ENCODE data around the gene CACNA1D. TPM values are rescaled to one million over a fixed set of nuclear protein-coding genes. Genes with fewer than 3 reads are reported as not detected.

Gene CACNA1D
- total and polyA plus RNA-seq, 8 donors: 5.3 to 22.8 (median 11.6) TPM

- no peak for TF ChIP-seq CTCF (IDR thresholded peaks at IDR 0.05)
- no peak for ATAC-seq
- no peak for FAIRE-seq
- 93 to 97% methylated on average over 12 to 14 of the region's 14 CpGs for WGBS, 2 donors
- Histone ChIP-seq H3K4me1 (no peaks in the 10 kb centered on the region), H3K27ac (no peak overlapping the region), H3K36me3 (peaks cover 0 to 83% (median 35%) of the 10 kb centered on the region in 3 donors), H3K27me3 (no peaks in the 10 kb centered on the region), H3K9me3 (no peaks in the 10 kb centered on the region), H3K4me3 (no peak overlapping the region)
- DNase-seq: no peak
- intact Hi-C loops (cut with DNase I): no loop called here
Observed at GRCh38 chr3:53819163-53819868, 324.9 kb downstream of the CACNA1D start.

- H3K9me3 ChIP-seq: no peaks in the 10 kb centered on the region
- no peak overlapping the region for H3K4me3 ChIP-seq
- no peak overlapping the region for H3K27ac ChIP-seq
- intact Hi-C loops (cut with DNase I): no loop called here
- no peaks in the 10 kb centered on the region for H3K27me3 ChIP-seq
- TF ChIP-seq CTCF (IDR thresholded peaks at IDR 0.05): no peak
- no peak for DNase-seq
- no peaks in the 10 kb centered on the region for H3K4me1 ChIP-seq
- FAIRE-seq: no peak
- 92% methylated on average over 5 of the region's 5 CpGs for WGBS, 2 donors
- peaks cover 0 to 82% (median 35%) of the 10 kb centered on the region in 3 donors for H3K36me3 ChIP-seq
- ATAC-seq: no peak
Observed at GRCh38 chr3:53820084-53820483, 325.7 kb downstream of the CACNA1D start.

GRCh38 chr3:53820756-53821580, 326.6 kb downstream of the CACNA1D start:
- Histone ChIP-seq H3K9me3 (no peaks in the 10 kb centered on the region), H3K27me3 (no peaks in the 10 kb centered on the region), H3K4me1 (peaks cover 0 to 6% (median 4%) of the 10 kb centered on the region in 3 donors), H3K4me3 (no peak overlapping the region), H3K27ac (no peak overlapping the region), H3K36me3 (peaks cover 0 to 75% (median 35%) of the 10 kb centered on the region in 3 donors)
- 86 to 89% methylated on average over 21 of the region's 21 CpGs for WGBS, 2 donors
- ATAC-seq (no peak), FAIRE-seq (no peak), DNase-seq (peak in 1 of 6 donors; percentile 47)
- no peak for TF ChIP-seq CTCF (IDR thresholded peaks at IDR 0.05)
- intact Hi-C loops (cut with DNase I): no loop called here

- intact Hi-C loops (cut with DNase I): no loop called here
- Histone ChIP-seq H3K4me1 (peaks cover 4 to 11% (median 6%) of the 10 kb centered on the region in 3 donors), H3K27me3 (no peaks in the 10 kb centered on the region), H3K27ac (no peak overlapping the region), H3K36me3 (peaks cover 0 to 69% (median 35%) of the 10 kb centered on the region in 3 donors), H3K9me3 (no peaks in the 10 kb centered on the region), H3K4me3 (no peak overlapping the region)
- WGBS, 2 donors: 61 to 67% methylated on average over 5 of the region's 5 CpGs
- FAIRE-seq (no peak), ATAC-seq (peak in 3 of 4 donors; percentile 31 to 55 (median 46)), DNase-seq (peak in 1 of 6 donors; percentile 32)
- TF ChIP-seq CTCF (IDR thresholded peaks at IDR 0.05): no peak
Observed at GRCh38 chr3:53821631-53822121, 327.3 kb downstream of the CACNA1D start.
